AG04450 (cell line): Measurements from ENCODE around the gene PTPRR. TPM values are rescaled to one million over a fixed set of nuclear protein-coding genes. Genes with fewer than 3 reads are reported as not detected.

ENCODE experiments used
- CTCF ChIA-PET: fragments of 300-600, 350-600 bp; formaldehyde crosslinking; extraction: SDS; loops from one replicate; lab custom pipeline; 2022; ENCODE audit warnings: antibody characterized with exemption, inconsistent platforms; lab: Charles Lee
- POLR2A ChIA-PET: fragments of 350-600 bp; formaldehyde crosslinking; extraction: SDS; loops from one replicate; lab custom pipeline; 2021; ENCODE audit warnings: antibody characterized with exemption, inconsistent platforms; lab: Yijun Ruan, JAX
- DNase-seq: peaks from one replicate; pipeline ENCODE4 v3.0.0-alpha.2; 2011; ENCODE audit warnings: low read depth, low spot score
- H3K27ac ChIP-seq: one replicate; pipeline ENCODE4 v1.5.1; 2012; ENCODE audit warnings: low read depth, low read length, control low read depth
- H3K27me3 ChIP-seq: one replicate; pipeline ENCODE4 v1.6.0; 2012; ENCODE audit warnings: low read length; ENCODE audit not compliant: control insufficient read depth, insufficient read depth
- H3K4me3 ChIP-seq: 2 replicates; pipeline ENCODE4 v1.5.1; 2011; ENCODE audit warnings: mild to moderate bottlenecking, low read depth, low read length, control low read depth
- H3K9me3 ChIP-seq: 2 replicates; pipeline ENCODE4 v1.5.1; 2012; ENCODE audit warnings: low read length; ENCODE audit not compliant: control insufficient read depth, insufficient read depth
- polyA plus RNA-seq: library from polyadenylated mRNA; depleted of rRNA; stranded (reverse); fragments of >200 nt; gene quantifications from 2 replicates; pipeline ENCODE4 v1.2.3, GENCODE V29; 2011
- TF ChIP-seq, protein P1 (sequence below): IDR thresholded peaks from 2 replicates; pipeline ENCODE4 v1.5.1; 2011; ENCODE audit warnings: low read depth, low read length, control low read depth, inconsistent platforms

Gene PTPRR
- polyA plus RNA-seq, 1 experiment = 0.07 TPM

DNA sequence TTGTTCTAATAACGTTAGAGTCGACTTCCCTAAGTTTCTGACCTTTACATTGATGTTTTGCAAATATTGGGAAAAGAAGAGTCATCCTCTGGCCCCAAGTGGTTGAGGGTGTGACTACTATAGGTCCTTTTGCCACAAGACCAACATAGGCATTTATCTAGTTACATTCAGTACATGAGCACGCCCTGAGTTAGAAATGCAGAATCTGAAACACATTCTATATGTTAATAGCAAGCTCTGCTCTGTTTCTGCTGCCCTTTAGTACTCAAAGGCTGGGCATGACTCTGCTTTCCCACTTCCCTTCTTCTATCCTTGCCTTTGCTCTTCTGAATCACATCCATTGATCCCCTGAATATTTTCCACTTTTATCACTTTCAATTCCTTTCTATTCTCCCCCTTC lies 168.2 kb downstream of the PTPRR start:
- Histone ChIP-seq H3K27ac (no peak overlapping the region), H3K9me3 (no peaks in the 10 kb centered on the region), H3K4me3 (no peak overlapping the region), H3K27me3 (no peaks in the 10 kb centered on the region)
- POLR2A ChIA-PET = no interaction called here
- CTCF ChIA-PET = no interaction called here
- TF ChIP-seq, protein P1, sequence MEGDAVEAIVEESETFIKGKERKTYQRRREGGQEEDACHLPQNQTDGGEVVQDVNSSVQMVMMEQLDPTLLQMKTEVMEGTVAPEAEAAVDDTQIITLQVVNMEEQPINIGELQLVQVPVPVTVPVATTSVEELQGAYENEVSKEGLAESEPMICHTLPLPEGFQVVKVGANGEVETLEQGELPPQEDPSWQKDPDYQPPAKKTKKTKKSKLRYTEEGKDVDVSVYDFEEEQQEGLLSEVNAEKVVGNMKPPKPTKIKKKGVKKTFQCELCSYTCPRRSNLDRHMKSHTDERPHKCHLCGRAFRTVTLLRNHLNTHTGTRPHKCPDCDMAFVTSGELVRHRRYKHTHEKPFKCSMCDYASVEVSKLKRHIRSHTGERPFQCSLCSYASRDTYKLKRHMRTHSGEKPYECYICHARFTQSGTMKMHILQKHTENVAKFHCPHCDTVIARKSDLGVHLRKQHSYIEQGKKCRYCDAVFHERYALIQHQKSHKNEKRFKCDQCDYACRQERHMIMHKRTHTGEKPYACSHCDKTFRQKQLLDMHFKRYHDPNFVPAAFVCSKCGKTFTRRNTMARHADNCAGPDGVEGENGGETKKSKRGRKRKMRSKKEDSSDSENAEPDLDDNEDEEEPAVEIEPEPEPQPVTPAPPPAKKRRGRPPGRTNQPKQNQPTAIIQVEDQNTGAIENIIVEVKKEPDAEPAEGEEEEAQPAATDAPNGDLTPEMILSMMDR = no peak
- DNase-seq = no peak

- POLR2A ChIA-PET = no interaction called here
- H3K9me3 ChIP-seq = no peaks in the 10 kb centered on the region
- TF ChIP-seq, protein P1 = no peak
- H3K27ac ChIP-seq = no peak overlapping the region
- DNase-seq = no peak
- H3K27me3 ChIP-seq = no peaks in the 10 kb centered on the region
- CTCF ChIA-PET = interaction anchor here (0.5 kb wide), 1 partner anchor 16 kb away, joined by 4 read pairs; no protein-coding TSS in a partner anchor
- no peak overlapping the region for H3K4me3 ChIP-seq
These were observed 170.6 kb downstream of the PTPRR start for GRCh38 chr12:70749931-70750330.

GRCh38 chr12:70748809-70749208 lies 171.7 kb downstream of the PTPRR start:
- TF ChIP-seq, protein P1 = no peak
- ChIA-PET POLR2A (no interaction called here), CTCF (no interaction called here)
- Histone ChIP-seq H3K27me3 (no peaks in the 10 kb centered on the region), H3K4me3 (no peak overlapping the region), H3K9me3 (no peaks in the 10 kb centered on the region), H3K27ac (no peak overlapping the region)
- DNase-seq = no peak

DNA sequence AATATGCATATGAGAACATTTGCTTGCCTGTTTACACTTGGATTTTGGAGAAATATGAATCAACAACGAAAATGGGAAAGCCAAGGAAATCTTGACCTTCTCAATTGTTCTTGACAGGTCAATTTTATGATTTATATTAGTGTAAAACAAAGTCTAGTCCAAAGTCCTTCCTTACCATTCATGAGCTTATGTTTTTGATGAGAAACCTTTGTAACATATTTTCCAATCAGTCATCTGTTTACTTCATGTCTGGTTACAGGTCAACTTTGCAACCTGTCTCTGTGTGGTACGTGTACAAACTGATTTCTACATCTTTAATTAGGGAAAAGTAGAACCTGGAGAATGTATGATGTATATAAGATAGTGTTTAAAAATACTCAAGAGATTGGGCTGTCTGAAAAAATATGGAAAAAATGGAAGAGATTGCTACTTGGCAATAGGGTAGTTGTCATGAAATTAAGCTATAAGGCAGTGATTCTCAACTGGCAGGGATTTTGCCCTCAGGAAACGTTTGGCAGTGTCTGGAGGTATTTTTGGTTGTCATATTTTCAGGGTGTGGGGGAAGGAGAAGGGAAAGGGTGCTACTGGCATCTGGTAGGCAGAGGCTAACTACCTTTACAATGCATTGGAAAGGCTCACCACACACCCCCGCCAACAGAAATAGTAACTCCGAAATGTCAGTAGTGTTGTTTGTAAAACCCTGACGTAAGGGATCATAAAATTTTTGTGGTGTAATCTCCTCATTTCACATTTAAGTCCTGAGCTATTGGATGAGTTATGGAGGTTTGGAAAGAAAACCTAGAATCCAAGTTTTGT lies 172.9 kb downstream of the PTPRR start:
- no peak overlapping the region for H3K4me3 ChIP-seq
- H3K27me3 ChIP-seq = no peaks in the 10 kb centered on the region
- TF ChIP-seq, protein P1 = no peak
- ChIA-PET POLR2A (no interaction called here), CTCF (interaction anchor here (0.6 to 1.5 kb wide), 4 partner anchors 14 to 266 kb away, joined by 3 to 11 read pairs (median 3); no protein-coding TSS in a partner anchor)
- no peak for DNase-seq
- H3K27ac ChIP-seq = no peak overlapping the region
- H3K9me3 ChIP-seq = no peaks in the 10 kb centered on the region

GRCh38 chr12:70745048-70745447 lies 175.5 kb downstream of the PTPRR start:
- TF ChIP-seq, protein P1 = no peak
- POLR2A ChIA-PET = no interaction called here
- H3K27me3 ChIP-seq = peaks cover 3% of the 10 kb centered on the region

More at GRCh38 chr12:70745048-70745447, 175.5 kb downstream of the PTPRR start:
- Histone ChIP-seq H3K4me3 (no peak overlapping the region), H3K9me3 (no peaks in the 10 kb centered on the region), H3K27ac (no peak overlapping the region)
- CTCF ChIA-PET = interaction anchor here (1.0 to 2.5 kb wide), 2 partner anchors 11 to 15 kb away, joined by 3 to 11 read pairs; no protein-coding TSS in a partner anchor
- no peak for DNase-seq
